GM08714 (cell line): Measurements from ENCODE around the gene DNAAF6.

Experiments used
- H3K4me3 ChIP-seq: fragments of 200-500 bp; sonication (Bioruptor generic); 2 replicates; pipeline ENCODE4 v1.5.1; 2014; ENCODE audit warnings: mild to moderate bottlenecking, low read length, inconsistent platforms
- ZNF274 ChIP-seq: IDR thresholded peaks from 2 replicates; pipeline ENCODE4 v1.6.1; 2012; ENCODE audit warnings: mild to moderate bottlenecking, low read depth, low read length

Gene DNAAF6

DNA sequence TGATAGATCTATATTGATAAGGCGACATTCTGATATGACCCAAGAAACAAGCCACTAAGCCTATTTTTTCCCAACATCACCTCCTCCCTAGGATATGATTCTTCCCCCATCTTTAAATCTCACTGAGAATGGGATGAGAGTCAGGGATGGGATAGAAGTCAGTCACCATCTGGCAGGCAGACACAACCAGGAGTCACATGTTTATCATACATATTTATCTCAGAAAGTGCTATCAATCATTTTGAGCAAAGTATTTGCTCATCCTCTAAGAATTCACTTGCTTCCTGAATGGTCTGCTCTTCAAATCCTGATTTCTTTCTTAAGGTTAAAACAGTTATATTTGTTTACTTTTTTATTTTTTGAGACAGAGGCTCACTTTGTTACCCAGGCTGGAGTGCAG, 20.3 kb downstream of the DNAAF6 start:
- no peak overlapping the region for H3K4me3 ChIP-seq
- no peak for TF ChIP-seq ZNF274

DNA sequence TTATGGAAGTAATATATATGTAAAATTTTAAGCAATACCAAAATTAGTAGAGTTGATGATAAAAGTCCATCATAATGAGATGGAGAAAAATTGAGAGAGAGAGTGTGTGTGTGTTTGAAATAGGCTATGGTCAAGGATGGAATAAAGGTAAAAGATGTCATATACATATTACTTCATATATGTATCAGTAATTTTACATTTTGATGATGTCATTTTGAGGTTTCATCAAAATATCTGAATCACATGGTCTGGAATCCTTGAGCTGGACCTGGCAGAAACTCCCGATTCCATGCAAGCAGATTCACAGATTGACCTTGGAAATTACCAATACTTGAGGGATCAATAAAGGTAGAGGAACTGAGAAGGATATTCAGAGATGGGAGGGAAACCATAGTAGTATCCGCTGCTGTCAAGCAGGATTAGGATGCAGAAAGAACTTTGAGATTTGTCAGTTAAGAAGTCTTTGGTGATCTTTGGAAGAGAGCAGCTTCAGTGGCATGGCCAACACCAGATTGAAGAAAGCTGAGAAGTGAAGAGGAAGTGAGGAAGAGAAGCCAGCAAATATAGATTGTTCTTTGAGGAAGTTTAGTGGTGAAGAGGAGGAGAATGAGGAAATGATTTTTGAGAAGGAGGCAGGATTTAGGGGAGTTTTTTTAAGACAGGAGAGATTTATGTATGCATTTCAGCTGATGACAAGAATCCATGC, 21.5 kb downstream of the DNAAF6 start:
- no peak for TF ChIP-seq ZNF274
- H3K4me3 ChIP-seq: no peak overlapping the region

DNA sequence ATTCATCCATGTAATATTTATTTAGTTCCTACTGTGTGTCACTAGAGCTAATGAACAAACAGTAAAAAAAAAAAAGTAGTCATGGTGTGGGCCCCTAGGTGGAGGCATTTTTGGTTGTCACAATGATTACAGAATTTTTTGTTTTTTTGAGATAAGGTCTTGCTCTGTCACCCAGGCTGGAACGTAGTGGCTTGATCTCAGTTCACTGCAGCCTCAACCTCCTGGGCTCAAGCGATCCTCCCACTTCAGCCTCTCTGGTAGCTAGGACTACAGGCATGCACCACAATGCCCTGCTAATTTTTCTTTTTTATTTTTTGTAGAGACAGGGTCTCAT, 22.0 kb downstream of the DNAAF6 start:
- no peak for TF ChIP-seq ZNF274
- no peak overlapping the region for H3K4me3 ChIP-seq

DNA sequence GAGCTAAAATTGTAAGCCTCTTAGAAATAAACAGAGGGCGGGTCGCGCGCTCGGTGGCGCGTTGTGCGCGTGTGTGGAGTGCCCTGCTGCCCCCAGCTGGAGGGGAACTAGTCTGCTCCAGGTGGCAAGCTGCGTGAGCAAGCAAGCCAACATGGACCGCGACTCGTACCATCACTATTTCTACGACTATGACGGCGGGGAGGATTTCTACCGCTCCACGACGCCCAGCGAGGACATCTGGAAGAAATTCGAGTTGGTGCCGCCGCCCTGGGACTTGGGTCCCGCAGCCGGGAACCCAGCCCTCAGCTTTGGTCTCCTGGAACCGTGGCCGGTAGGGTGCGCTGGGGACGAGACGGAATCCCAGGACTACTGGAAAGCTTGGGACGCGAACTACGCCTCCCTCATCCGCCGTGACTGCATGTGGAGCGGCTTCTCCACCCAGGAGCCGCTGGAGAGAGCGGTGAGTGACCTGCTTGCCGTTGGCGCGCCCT, 66.1 kb downstream of the DNAAF6 start:
- no peak for TF ChIP-seq ZNF274
- no peak overlapping the region for H3K4me3 ChIP-seq

DNA sequence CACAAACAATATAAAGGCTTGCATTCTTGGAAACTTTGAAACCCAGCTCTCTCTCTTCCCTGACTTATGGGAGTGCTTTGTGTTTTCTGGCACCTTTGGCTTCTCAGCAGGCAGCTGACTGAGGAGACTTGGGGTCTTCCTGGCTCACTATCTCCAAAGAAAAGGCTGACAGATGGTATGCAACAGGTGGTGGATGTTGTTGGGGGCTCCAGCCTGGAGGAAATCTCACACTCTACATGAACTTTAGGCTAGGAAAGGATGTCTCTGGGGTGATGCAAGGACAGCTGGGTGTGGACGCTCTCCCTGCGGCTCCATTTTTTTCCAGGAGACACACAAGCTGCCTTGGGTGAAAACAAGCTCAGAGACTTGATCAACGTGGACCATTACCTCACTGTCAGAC, 67.4 kb downstream of the DNAAF6 start:
- no peak for TF ChIP-seq ZNF274
- H3K4me3 ChIP-seq: no peak overlapping the region

DNA sequence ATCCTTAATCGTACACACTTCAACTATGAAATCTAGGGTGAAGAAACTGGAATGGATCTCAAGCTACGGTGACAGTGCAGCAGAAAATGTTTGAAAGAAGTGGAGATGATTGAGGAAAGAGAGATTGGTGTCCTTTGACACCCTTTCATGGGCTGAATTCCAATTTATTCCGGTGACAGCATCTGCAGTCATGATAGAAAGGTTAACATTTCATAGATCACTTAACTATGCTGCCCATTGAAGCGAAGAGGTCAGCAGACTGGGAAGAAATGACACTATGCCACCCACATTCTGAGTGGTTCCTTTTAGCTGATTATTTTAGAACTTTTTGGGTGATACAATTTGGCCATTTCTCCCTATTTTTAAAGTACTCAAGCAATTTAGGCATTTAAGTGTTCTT, 82.3 kb downstream of the DNAAF6 start:
- TF ChIP-seq ZNF274: no peak

DNA sequence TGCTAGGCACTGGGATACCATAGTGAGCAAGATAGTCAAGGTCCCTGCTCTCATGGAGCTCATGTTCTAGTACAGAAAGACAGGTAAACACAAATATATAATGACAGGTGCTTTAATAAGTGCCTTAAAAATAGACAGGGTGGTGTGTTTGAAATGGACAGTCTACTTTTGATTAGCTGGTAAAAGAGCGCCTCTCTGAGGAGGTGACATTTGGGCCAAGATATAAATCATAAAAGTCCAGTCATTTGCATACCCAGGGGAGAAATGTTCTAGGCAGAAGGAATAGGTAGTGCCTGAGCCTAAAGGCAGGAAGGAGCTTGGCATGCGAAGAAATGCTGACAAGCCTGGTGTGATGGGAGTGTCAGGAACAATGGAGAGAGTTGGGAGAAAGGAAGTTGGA, 83.6 kb downstream of the DNAAF6 start:
- H3K4me3 ChIP-seq: no peak overlapping the region
- TF ChIP-seq ZNF274: no peak

More for the DNA sequence above, 82.3 kb downstream of the DNAAF6 start:
- no peak overlapping the region for H3K4me3 ChIP-seq

DNA sequence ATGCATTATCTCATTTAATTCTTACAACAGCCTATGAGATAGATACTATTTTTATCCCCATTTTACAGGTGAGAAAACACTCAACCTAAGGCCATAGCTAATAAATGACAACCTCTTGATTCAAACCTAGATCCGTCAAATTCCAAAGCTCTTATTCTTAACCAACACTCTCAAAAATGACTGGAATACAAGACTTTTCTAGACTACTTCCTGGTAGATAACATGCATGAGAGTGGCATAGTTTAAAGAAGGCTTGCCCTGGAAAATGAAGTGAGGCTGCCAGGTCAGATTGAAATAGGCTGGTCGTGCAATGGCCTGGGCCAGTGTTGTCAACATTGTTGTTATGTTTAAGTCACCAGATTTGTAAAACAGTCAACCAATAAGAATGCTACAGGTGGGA, 86.6 kb downstream of the DNAAF6 start:
- H3K4me3 ChIP-seq: no peak overlapping the region
- TF ChIP-seq ZNF274: no peak
